Activated CD4-positive, alpha-beta T cell treated with anti-CD3 and anti-CD28 coated beads, Interleukin-2, amount 50 U/mL, for 1 hour (primary cell): ENCODE measurements around the gene NKAP.
"Not testable (repeated sequence)": the region's sequence is repeated elsewhere in the genome, so short reads cannot be mapped to it uniquely, and the experiment has no call there.

Experiments used
- DNase-seq: peaks from one replicate; pipeline ENCODE4 v3.0.0-alpha.2; 2020

NKAP gene

DNA sequence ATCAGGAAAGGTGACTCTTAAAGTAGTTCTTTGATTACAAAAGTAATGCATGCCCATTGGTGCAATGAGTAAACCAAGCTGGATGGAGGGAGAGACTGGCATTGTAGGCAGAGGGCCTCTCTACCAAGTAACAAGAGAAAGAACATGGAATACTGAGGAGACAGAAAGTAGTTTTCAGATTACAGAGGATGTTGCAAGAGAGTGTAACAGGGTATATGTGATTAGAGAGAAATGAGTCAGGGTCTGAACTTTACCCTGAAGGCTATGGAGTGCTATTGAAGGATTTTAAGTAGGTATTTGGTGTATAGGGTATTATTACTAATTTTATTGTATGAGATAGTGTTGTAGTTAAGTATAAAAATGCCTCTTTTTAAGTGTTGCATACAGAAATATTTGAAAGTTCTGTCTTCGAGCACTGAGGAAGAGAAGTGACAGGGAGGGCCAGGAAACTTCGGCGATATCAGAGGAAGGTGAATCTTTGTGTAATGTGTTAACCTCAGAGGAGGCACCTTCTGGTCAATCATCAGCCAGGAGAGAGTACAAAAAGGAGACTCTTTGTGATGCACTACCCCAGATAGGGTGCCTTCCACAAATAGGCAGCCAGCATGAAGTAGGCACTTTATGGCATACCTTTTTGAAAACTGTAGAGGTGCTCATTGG is 8.2 kb downstream of the NKAP start:
- DNase-seq, result no peak

GRCh38 chrX:119922391-119922790 is 21.2 kb downstream of the NKAP start:
- DNase-seq, result not testable (repeated sequence)

DNA sequence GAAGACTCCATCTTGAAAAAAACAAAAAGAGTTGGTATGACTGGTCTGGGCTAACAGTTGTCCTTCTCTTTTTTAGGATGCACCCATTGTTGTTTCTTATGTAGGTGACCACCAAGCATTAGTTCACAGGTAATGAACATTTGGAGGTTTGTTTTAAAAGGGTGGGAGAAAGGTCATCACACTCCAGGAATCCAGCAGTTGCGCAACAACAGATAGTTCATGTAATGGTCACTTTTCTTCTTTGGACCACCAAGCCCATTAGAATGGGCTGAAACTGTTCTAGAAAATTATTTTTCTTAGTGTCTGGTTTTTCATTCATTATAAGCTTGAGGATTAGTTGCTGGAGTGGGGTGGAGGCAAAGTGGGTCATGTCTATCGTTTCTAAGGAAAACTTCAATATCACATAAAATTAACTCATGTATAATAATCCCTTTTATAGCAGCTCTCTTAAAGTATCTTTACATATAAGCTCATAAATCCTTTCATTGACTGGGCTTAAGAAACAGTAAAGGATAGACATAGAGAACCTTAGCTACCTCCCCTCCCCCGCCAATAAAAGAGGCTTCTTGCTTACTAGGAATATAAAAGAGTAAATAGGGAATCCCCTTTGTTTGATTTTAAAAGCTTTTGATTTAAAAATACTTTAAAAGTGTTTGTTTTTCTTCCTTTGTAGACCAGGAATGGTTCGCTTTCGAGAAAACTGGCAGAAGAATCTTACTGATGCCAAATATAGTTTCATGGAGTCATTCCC is 23.5 kb downstream of the NKAP start:
- DNase-seq, result no peak

- DNase-seq, result no peak
Measured at GRCh38 chrX:119917877-119918276, 25.7 kb downstream of the NKAP start.

DNA sequence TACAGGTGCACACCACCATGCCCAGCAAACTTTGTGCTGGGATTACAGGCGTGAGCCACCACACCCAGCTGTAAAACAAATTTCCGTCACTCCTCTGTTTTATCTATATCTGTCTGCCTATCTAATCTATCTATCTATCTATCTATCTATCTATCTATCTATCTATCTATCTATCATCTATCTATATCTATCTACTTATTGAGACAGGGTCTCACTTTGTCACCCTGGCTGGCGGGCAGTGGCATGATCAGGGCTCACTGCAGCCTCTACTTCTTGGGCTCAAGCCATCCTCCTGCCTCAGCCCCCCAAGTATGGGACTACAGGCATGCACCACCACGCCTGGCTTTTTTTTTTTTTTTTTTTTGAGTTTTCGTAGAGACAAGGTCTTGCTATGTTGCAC is 27.2 kb downstream of the NKAP start:
- DNase-seq, result no peak

DNA sequence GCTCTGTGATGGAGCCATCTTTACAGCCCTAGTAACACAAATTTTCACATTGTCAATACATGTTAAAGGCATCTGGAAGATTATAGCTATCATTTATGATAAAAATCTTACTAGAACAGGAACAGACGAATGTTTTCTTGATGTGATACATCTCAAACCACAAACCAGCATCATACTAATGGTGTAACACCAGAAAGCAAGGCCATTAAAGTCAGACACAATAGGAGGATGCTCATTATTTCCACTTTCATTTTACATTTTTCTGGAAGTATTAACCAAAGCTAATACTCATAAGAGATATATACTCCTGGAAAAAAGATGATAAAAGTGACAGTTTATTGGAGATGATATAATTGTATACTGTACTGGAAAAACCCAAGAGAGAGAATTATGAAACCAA is 42.6 kb downstream of the NKAP start:
- no peak for DNase-seq

DNA sequence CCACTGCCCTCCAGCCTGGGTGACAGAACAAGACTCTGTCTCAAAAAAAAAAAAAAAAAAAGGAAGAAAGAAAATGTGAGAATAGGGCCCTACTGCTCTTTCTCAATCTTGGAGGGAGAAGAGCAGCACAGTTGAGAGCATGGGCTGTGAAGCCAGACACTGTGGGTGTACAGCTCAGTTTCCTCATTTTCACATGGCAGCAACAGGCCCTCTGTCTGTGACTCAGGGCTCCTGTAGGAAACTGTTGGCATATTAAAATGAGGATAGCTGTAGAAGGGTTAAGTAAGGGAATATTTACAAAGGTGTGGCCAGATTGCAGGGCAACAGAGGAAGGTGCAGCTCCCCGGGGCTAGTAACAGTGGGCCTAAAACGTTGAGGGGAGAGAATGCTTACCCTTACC is 44.4 kb downstream of the NKAP start:
- DNase-seq, result no peak

- no peak for DNase-seq
Measured at GRCh38 chrX:119895843-119896326, 47.7 kb downstream of the NKAP start, which contains the start of gene AKAP14. Gene AKAP14, plus strand, starts transcription at chrX:119895893. Its CDS starts 7,331 bp downstream, at chrX:119903224.

DNA sequence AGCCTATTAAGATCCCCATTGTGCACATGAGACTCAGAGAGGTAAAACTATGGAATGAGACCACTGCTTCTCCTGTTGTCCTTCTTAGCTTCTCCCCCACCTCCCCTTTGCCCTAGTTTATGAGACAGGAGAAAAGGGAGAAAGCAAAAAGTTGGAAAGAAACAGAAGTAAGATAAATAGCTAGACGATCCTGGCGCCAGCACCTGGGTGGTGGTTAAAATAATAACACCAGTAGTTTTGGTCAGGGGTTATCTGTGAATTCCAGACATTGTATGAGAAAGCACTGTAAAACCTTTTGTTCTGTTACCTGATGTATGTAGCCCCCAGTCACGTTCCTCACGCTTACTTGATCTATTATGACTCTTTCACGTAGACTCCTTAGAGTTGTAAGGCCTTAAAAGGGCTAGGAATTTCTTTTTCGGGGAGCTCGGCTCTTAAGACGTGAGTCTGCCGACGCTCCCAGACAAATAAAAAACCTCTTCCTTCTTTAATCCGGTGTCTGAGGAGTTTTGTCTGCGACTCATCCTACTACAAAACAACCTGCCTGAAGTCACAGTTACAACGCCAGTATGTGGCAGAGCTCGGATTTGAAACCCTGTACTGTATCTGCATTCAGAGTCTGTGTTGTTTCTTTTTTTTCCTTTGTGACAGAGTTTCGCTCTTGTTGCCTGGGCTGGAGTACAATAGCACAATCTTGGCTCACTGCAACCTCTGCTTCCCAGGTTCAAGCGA is 51.4 kb downstream of the NKAP start:
- not testable (repeated sequence) for DNase-seq

- DNase-seq, result not testable (repeated sequence)
Measured at GRCh38 chrX:119890626-119891025, 52.9 kb downstream of the NKAP start.

DNA sequence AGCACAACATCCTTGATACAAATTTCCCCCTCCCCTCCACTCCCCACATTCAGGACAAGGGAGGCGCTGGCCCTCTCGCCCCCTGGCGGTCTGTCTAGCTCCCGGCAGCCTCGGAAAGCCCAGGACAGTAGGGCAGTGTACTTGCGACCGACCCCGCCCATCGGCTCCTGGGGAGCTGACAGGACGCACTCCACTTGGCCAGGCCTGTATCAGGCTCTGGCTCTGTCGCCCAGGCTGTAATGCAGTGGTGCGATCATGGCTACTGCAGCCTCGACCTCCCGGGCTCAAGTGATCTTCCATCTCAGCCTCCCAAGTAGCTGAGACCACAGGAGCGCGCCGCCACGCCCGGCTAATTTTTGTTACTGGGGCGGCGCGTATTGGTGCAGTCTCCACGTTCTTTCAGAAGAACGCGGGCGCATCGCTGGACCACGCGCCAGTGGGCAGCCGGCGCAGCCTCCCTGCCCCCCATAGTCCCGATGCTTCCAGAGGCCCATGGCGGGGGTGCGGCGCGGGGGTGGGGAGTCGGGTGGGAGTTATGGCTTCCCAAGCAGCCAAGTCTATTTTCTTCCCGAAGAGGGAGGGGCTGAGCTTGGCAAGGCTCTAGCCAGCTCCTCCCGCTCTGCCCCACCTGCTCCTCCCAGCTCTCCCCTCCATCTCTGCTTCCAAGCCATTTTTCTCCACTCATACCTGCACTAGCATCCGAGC is 55.7 kb downstream of the NKAP start:
- peak; percentile 47 for DNase-seq

GRCh38 chrX:119885554-119886428 is 57.8 kb downstream of the NKAP start:
- no peak for DNase-seq

- peak; percentile 7 for DNase-seq
Measured at GRCh38 chrX:119880552-119881437, 62.8 kb downstream of the NKAP start.

DNA sequence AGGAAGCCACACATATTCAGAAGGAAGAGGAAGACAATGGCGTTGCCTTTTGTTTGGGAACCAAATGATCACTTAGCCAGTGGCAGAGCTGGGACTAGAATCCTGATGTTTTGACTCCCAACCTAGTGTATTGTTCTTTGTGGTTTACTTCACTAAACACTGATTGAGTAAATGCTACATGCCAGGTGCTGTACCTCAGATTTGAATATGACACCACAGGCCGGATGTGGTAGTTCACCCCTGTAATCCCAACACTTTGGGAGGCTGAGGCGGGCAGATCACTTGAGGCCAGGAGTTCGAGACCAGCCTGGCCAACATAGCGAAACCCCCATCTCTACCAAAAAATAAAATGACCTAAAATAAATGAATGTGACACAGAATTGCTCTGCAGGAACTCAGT is 63.5 kb downstream of the NKAP start:
- DNase-seq, result no peak

GRCh38 chrX:119878740-119879139 is 64.8 kb downstream of the NKAP start:
- no peak for DNase-seq

GRCh38 chrX:119871599-119872395 is 71.8 kb downstream of the NKAP start, which contains the start of the genes NDUFA1 and RNF113A:
Gene NDUFA1, plus strand, starts transcription at chrX:119871832. Its CDS starts 80 bp downstream, at chrX:119871912.
Gene RNF113A, minus strand, starts transcription at chrX:119871733. Its CDS starts 120 bp downstream, at chrX:119871613.
- peak; percentile 80 for DNase-seq

GRCh38 chrX:119871245-119871598 is 72.3 kb downstream of the NKAP start:
- no peak for DNase-seq
